ENCODE results near the gene FAAP100. TPM values are rescaled to one million over a fixed set of nuclear protein-coding genes. Genes with fewer than 3 reads are reported as not detected.

FAAP100 gene
- total and polyA plus RNA-seq, 9 donors, result 0.77 to 29.1 (median 25.0) TPM

DNA sequence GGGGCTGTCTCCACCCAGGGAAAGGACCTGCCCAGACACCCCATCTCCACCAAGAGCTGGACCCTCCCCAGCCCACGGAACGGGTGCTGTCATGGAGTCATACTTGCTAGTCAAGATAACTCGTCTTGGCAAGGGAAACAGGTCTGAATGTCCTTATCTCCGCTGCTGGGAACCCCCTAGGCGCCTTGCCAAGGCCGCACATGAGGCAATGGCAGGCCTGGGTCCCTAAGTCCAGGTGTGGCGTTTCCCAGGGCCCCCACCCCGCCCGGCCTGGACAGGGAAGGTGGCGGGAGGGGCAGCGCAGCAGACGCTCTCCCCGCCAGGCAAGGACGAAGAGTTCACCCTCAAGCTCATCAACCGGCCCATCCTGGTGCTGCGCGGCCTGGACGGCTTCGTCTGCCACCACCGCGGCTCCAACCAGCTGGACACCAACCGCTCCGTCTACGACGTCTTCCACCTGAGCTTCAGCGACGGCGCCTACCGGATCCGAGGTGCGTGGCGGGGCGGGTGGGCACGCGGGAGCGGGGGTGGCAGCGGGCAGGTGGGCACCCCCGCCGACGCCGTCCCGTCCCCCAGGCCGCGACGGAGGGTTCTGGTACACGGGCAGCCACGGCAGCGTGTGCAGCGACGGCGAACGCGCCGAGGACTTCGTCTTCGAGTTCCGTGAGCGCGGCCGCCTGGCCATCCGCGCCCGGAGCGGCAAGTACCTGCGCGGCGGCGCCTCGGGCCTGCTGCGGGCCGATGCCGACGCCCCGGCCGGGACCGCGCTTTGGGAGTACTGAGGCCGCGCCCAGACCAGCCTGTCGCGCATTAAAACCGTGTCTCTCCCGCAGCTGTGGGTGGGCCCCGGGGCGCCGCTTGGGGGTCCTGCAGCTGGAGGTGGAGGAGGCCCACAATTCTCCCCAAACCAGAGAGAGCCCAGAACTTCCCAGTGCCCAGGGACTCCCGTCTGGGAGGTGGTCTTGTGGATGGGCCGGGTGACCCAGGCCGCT, 15.6 kb downstream of the FAAP100 start:
- Histone ChIP-seq H3K36me3 (no peaks in the 10 kb centered on the region), H3K27me3 (no peaks in the 10 kb centered on the region), H3K4me1 (ENCODE audit: insufficient read depth) (peaks cover 2% of the 10 kb centered on the region), H3K9me3 (no peaks in the 10 kb centered on the region), H3K27ac (no peak overlapping the region), H3K4me3 (no peak overlapping the region)
- TF ChIP-seq POLR2A (IDR thresholded peaks at IDR 0.05), result no peak
- TF ChIP-seq EP300 (IDR thresholded peaks at IDR 0.05), result no peak
- no peak for TF ChIP-seq CTCF (IDR thresholded peaks at IDR 0.05)
- no peak for DNase-seq
- 3 to 5% (median 3%) methylated on average over 51 to 89 of the region's 89 CpGs for WGBS, 3 donors
- intact Hi-C loops (cut with DNase I), result no loop called here

DNA sequence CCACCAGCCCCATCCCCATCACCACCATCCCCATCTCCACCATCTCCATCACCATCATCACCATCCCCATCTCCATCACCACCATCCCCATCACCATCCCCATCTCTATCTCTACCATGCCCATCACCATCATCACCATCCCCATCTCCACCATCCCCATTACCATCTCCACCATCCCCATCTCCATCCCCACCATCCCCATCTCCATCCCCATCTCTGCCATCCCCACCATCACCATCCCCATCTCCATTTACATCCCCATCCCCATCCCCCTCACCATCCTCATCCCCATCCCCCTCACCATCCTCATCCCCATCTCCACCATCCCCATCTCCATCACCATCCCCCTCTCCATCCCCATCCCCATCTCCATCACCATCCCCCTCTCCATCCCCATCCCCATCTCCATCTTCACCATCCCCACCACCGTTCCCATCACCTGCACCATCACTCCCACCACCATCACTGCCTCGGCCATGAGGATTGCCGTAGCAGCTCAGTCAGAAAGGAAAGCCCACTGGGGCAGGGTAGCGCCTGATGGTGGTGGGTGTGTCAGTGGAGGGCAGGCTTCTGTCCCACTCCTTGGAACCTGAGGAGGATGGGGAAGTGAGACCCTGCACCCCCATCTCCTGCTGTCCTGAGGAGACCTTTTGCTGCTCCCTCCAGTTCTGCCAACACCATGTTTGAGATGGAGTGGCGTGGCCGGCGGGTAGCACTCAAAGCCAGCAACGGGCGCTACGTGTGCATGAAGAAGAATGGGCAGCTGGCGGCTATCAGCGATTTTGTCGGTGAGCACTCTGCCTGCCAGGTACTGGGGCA, 16.5 kb downstream of the FAAP100 start:
- no peak for DNase-seq
- WGBS, 3 donors, result 58 to 73% (median 73%) methylated on average over 13 of the region's 13 CpGs
- Histone ChIP-seq H3K27me3 (no peaks in the 10 kb centered on the region), H3K4me3 (no peak overlapping the region), H3K27ac (no peak overlapping the region), H3K9me3 (no peaks in the 10 kb centered on the region), H3K36me3 (no peaks in the 10 kb centered on the region), H3K4me1 (ENCODE audit: insufficient read depth) (peaks cover 2% of the 10 kb centered on the region)
- no peak for TF ChIP-seq POLR2A (IDR thresholded peaks at IDR 0.05)
- no peak for TF ChIP-seq CTCF (IDR thresholded peaks at IDR 0.05)
- no peak for TF ChIP-seq EP300 (IDR thresholded peaks at IDR 0.05)
- intact Hi-C loops (cut with DNase I), result no loop called here

DNA sequence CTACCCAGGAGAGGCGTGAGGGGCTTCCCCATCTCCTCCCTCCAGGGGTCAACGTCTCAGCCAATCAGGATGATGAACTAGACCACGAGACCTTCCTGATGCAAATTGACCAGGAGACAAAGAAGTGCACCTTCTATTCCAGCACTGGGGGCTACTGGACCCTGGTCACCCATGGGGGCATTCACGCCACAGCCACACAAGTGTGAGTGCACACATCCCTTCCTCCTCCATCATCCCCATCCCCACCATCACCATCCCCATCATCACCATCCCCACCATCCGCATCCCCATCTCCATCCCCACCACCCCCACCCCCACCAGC, 17.2 kb downstream of the FAAP100 start:
- no peak for DNase-seq
- Histone ChIP-seq H3K9me3 (no peaks in the 10 kb centered on the region), H3K4me1 (ENCODE audit: insufficient read depth) (peaks cover 2% of the 10 kb centered on the region), H3K36me3 (no peaks in the 10 kb centered on the region), H3K27me3 (no peaks in the 10 kb centered on the region), H3K27ac (no peak overlapping the region), H3K4me3 (no peak overlapping the region)
- intact Hi-C loops (cut with DNase I), result no loop called here
- WGBS, 3 donors, result 79 to 92% (median 88%) methylated on average over 5 of the region's 5 CpGs
- no peak for TF ChIP-seq CTCF (IDR thresholded peaks at IDR 0.05)
- TF ChIP-seq POLR2A (IDR thresholded peaks at IDR 0.05), result no peak
- no peak for TF ChIP-seq EP300 (IDR thresholded peaks at IDR 0.05)

DNA sequence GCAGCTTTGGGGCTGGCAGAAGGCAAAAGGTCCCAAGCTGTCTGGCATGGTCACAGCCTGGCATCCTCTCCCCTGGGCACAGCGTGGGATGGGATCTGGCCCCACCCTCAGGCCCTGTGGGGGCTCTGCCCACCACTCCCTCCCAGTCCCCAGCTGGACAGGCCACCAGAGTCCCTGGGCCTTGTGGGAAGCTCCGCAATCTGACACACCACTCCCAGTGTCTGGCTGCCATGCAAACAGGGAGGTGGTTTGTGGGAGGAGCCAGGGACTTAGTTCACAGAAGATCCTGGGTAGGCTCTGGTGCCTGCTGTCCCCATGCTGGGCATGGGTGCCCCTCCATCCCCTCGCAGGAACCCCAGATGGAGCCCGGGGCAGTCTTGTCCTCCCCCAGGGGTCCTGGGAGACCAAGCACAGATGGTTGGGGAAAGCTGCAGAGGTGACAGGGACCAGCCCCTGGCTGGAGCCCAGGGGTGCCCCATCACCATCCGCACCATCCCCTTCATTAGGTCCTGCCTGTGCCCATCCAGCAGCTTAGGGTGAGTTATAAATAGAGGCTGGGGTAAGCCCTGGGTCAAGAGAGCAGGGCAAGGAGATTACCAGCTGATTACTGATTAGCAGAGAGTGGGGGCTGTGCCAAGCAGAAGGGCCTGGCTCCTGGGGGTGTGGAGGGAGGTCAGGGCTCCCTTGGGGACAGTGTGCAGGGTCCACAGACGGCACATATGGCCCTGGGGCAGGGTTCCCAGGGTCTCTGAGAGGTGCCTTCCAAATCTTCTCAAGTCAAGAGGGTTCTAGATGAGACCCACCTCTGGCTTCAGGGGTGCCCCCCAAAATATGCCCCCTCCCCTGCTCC, 17.8 kb downstream of the FAAP100 start:
- H3K4me3 ChIP-seq, result no peak overlapping the region
- peaks cover 2% of the 10 kb centered on the region for H3K4me1 ChIP-seq (ENCODE audit: insufficient read depth)
- no peak for DNase-seq
- H3K36me3 ChIP-seq, result no peaks in the 10 kb centered on the region
- TF ChIP-seq EP300 (IDR thresholded peaks at IDR 0.05), result no peak
- no peak for TF ChIP-seq CTCF (IDR thresholded peaks at IDR 0.05)
- no peak for TF ChIP-seq POLR2A (IDR thresholded peaks at IDR 0.05)
- H3K9me3 ChIP-seq, result no peaks in the 10 kb centered on the region
- intact Hi-C loops (cut with DNase I), result no loop called here
- no peaks in the 10 kb centered on the region for H3K27me3 ChIP-seq
- H3K27ac ChIP-seq, result no peak overlapping the region
- 57 to 61% (median 58%) methylated on average over 5 to 6 of the region's 6 CpGs for WGBS, 3 donors

Data from ovary (tissue), 9 donors.